ENCODE results near the gene MYBPH.

Gene MYBPH

GRCh38 chr1:203165101-203165799 is 10.4 kb downstream of the MYBPH start:
- no peak for DNase-seq

GRCh38 chr1:203163891-203164635 is 11.6 kb downstream of the MYBPH start:
- no peak for DNase-seq

- DNase-seq: no peak
Observed at GRCh38 chr1:203162403-203162802, 13.2 kb downstream of the MYBPH start.

GRCh38 chr1:203161703-203162102 is 13.9 kb downstream of the MYBPH start:
- DNase-seq: no peak

- no peak for DNase-seq
Observed at GRCh38 chr1:203161175-203161574, 14.5 kb downstream of the MYBPH start.

GRCh38 chr1:203159844-203160243 is 15.8 kb downstream of the MYBPH start:
- DNase-seq: no peak

- DNase-seq: no peak
Observed at GRCh38 chr1:203158960-203159665, 16.5 kb downstream of the MYBPH start.

- no peak for DNase-seq
Observed at GRCh38 chr1:203158423-203158822, 17.2 kb downstream of the MYBPH start.

- DNase-seq: no peak
Observed at GRCh38 chr1:203156280-203156679, 19.3 kb downstream of the MYBPH start.

- DNase-seq: no peak
Observed at GRCh38 chr1:203153989-203154821, 21.4 kb downstream of the MYBPH start.

- peak; percentile 34 to 63 for DNase-seq
Observed at GRCh38 chr1:203153051-203153988, 22.3 kb downstream of the MYBPH start.

GRCh38 chr1:203152158-203153034 is 23.2 kb downstream of the MYBPH start:
- DNase-seq: peak in 1 of 2 experiments; percentile 35

- no peak for DNase-seq
Observed at GRCh38 chr1:203151362-203152157, 24.1 kb downstream of the MYBPH start.

GRCh38 chr1:203150511-203151297 is 24.9 kb downstream of the MYBPH start:
- DNase-seq: no peak

GRCh38 chr1:203149188-203149840 is 26.3 kb downstream of the MYBPH start:
- no peak for DNase-seq

GRCh38 chr1:203148579-203148978 is 27.0 kb downstream of the MYBPH start:
- no peak for DNase-seq

GRCh38 chr1:203148127-203148526 is 27.5 kb downstream of the MYBPH start:
- DNase-seq: no peak

GRCh38 chr1:203147376-203147775 is 28.2 kb downstream of the MYBPH start:
- no peak for DNase-seq

All from NCI-H187 (cell line).